Left ventricle myocardium superior (tissue), 1 donor: ENCODE measurements around the gene LPIN2. TPM values are rescaled to one million over a fixed set of nuclear protein-coding genes. Genes with fewer than 3 reads are reported as not detected.
A peak's percentile ranks its signal among the peaks of the same experiment; 100 is the strongest.

ENCODE experiments used
- ATAC-seq: fragments of 200-7000 bp; cut with Tn5 transposase; one replicate; pipeline ENCODE4 v1.9.1; 2020; ENCODE audit warnings: mild to moderate bottlenecking, moderate library complexity
- DNase-seq: peaks from one replicate; pipeline ENCODE4 v3.0.0-alpha.2; 2020
- intact Hi-C: fragments of 100-400 bp; cut with micrococcal nuclease; formaldehyde crosslinking; loops from one replicate; pipeline ENCODE4 v1.11.0; 2022
- total RNA-seq: library from RNA; stranded (reverse); fragmentation: NEBNext Ultra II Directional; extraction: Animal tissue kit (Norgen Biotek cat#: 25700); gene quantifications from one replicate; pipeline ENCODE4 v1.2.1, GENCODE V29; 2021
- donor health status: DM: no; HTN: yes; CAD: no; lungs with severe emphysema.

Gene LPIN2
- total RNA-seq, 1 donor from 2014 or later, result 10.6 TPM

DNA sequence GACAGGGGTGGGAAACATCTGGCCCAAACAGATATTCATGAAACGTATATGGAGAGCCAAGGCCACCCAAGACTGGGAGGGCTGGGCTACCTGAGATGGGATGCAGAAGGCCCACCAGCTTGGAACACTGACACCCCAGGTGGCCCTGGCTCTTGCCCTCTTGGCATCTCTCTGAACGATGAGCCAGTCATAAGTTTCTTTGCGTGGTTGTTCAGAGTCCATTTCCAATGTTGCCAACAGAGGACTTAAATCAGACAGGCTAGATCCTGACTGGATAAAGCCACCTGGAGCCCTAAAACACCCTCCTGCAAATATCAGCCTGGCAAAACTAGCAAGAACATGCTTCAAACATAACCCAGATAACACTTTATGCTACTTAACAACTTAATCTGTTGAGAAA lies 42.6 kb downstream of the LPIN2 start:
- DNase-seq (no peak), ATAC-seq (no peak)
- intact Hi-C loops, result no loop called here

DNA sequence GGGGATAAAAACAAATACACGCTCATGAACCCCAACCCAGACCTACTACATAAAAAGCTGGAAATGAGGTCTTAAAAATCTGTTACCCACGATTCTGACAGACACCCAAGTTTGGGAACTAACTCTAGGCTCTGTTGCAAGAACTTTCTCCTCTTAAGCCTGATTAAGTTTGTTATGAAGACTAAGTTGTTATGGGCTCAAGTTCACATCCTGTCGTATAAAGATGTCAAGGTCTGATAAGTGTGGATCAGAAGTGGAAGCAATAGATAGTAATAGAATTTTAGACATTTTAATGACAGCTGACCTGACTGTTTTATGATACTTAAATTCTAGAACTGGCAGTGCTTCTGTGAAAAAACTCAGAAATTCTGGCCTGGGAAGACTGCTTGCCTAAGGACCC lies 43.2 kb downstream of the LPIN2 start:
- no peak for ATAC-seq
- no peak for DNase-seq
- intact Hi-C loops, result no loop called here

DNA sequence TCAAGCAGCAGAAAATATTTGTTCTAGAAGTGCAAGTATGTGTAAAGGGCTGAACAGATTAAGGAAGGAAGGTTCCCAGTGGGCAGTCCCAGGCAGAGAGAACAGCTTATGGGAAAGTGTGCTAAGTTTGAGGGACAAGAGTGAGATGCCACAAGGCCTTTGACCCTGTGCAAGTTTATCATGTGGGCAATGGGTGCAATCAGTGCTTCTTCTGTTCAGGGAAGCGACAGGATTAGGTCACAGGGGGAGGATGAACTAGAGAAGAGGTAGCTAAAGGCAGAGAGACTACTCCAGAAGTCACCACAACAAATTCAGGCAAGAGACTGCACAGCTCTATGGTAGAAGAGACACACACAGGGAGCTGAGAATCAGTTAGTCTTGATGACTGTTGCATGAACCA lies 44.3 kb downstream of the LPIN2 start:
- intact Hi-C loops, result no loop called here
- DNase-seq, result no peak
- peak; percentile 18 for ATAC-seq

DNA sequence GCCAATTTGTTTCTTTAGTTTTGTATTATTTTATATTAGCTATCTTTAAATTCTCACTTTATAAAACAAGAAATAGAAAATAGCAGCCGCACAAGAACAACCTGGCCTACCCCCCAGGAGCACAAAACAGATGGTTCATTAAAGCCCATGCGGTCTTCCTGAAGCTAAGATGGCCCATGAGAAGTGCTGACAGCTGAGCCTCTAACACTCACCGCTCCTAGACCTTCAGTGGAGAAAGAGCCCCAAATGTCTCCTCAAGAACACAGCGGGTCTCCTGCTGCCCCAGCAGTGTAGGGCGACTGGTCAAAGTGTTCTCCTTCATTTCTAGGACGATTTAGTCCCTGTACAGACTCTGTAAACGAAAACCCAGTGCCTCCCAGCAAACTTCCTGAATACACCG lies 45.1 kb downstream of the LPIN2 start:
- intact Hi-C loops, result no loop called here
- DNase-seq (no peak), ATAC-seq (no peak)

GRCh38 chr18:2967357-2967756 lies 45.6 kb downstream of the LPIN2 start:
- no peak for DNase-seq
- intact Hi-C loops, result no loop called here
- ATAC-seq, result no peak

- ATAC-seq (no peak), DNase-seq (no peak)
- intact Hi-C loops, result no loop called here
Observed at GRCh38 chr18:2966560-2966959, 46.4 kb downstream of the LPIN2 start.

GRCh38 chr18:2965797-2966196 lies 47.1 kb downstream of the LPIN2 start:
- intact Hi-C loops, result no loop called here
- no peak for DNase-seq
- no peak for ATAC-seq

GRCh38 chr18:2964361-2965010 lies 48.5 kb downstream of the LPIN2 start:
- intact Hi-C loops, result no loop called here
- DNase-seq, result no peak
- no peak for ATAC-seq

Other genes starting within 250 kb of the LPIN2 start
- 23.4 TPM for gene EMILIN2, start 166.1 kb downstream of the LPIN2 start, total RNA-seq
- 724 TPM for gene MYOM1, start 206.8 kb upstream of the LPIN2 start, total RNA-seq
- gene MYL12A, start 234.7 kb upstream of the LPIN2 start, total RNA-seq, result 1,328 TPM
- gene MYL12B, start 249.0 kb upstream of the LPIN2 start, total RNA-seq, result 168 TPM